GM10266 (cell line): ENCODE data around the gene LAGE3.

Source experiments
- DNase-seq: peaks from one replicate; pipeline ENCODE4 v3.0.0; 2012; ENCODE audit errors: extremely low spot score
- TF ChIP-seq, protein P1 (sequence below): IDR thresholded peaks from 2 replicates; pipeline ENCODE4 v1.5.1; 2012; ENCODE audit warnings: mild to moderate bottlenecking, low read depth; ENCODE audit not compliant: control insufficient read depth, insufficient read depth; ENCODE audit errors: missing control alignments

The LAGE3 gene

GRCh38 chrX:154441984-154442707 lies 36.9 kb downstream of the LAGE3 start:
- DNase-seq, result no peak
- TF ChIP-seq, protein P1, sequence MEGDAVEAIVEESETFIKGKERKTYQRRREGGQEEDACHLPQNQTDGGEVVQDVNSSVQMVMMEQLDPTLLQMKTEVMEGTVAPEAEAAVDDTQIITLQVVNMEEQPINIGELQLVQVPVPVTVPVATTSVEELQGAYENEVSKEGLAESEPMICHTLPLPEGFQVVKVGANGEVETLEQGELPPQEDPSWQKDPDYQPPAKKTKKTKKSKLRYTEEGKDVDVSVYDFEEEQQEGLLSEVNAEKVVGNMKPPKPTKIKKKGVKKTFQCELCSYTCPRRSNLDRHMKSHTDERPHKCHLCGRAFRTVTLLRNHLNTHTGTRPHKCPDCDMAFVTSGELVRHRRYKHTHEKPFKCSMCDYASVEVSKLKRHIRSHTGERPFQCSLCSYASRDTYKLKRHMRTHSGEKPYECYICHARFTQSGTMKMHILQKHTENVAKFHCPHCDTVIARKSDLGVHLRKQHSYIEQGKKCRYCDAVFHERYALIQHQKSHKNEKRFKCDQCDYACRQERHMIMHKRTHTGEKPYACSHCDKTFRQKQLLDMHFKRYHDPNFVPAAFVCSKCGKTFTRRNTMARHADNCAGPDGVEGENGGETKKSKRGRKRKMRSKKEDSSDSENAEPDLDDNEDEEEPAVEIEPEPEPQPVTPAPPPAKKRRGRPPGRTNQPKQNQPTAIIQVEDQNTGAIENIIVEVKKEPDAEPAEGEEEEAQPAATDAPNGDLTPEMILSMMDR, result no peak

GRCh38 chrX:154441564-154441963 lies 37.5 kb downstream of the LAGE3 start:
- TF ChIP-seq, protein P1, result no peak
- DNase-seq, result no peak

- TF ChIP-seq, protein P1, result no peak
These were observed 38.3 kb downstream of the LAGE3 start for GRCh38 chrX:154440623-154441357.

DNA sequence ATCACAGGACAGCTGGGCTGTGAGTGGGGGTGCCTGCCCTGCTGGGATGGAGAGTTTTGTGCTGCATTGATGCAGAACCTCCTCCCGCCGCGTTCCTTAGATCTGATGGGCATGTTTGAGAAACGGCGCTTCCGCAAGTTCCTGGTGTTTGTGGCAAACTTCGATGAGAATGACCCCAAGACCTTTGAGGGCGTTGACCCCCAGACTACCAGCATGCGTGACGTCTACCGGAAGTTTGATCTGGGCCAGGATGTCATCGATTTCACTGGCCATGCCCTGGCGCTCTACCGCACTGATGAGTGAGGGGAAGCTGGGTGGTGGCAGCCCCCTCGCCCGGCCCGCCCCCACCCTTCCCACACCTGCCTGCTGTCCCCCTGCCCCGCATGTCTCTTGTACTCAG lies 39.2 kb downstream of the LAGE3 start:
- TF ChIP-seq, protein P1, result no peak
- DNase-seq, result no peak

More at GRCh38 chrX:154440623-154441357, 38.3 kb downstream of the LAGE3 start:
- DNase-seq, result no peak

GRCh38 chrX:154437971-154438893 lies 40.8 kb downstream of the LAGE3 start:
- TF ChIP-seq, protein P1, result no peak
- DNase-seq, result no peak

GRCh38 chrX:154436983-154437752 lies 41.9 kb downstream of the LAGE3 start, which contains the start of gene GDI1:
TSS of gene GDI1 (plus strand) at chrX:154437154. CDS start at chrX:154437255, 101 bp downstream.
- TF ChIP-seq, protein P1, result no peak
- DNase-seq, result peak; percentile 73
